Liver (tissue), 3 donors: ENCODE measurements around the gene INPP4B.

ENCODE experiments used
- FOXA2 ChIP-seq: IDR thresholded peaks from 2 replicates; pipeline ENCODE4 v1.6.1; 2016; ENCODE audit warnings: antibody characterized with exemption
- HNF4A ChIP-seq, 2 donors: conservative IDR thresholded peaks; 2 replicates each; pipeline ENCODE4 v1.6.1; 2016; ENCODE audit warnings: antibody characterized with exemption in 2 of 2, mild to moderate bottlenecking in 2 of 2
- HNF4G ChIP-seq: IDR thresholded peaks from 2 replicates; pipeline ENCODE4 v1.6.1; 2016; ENCODE audit warnings: antibody characterized with exemption
- RAD21 ChIP-seq, 2 donors: IDR thresholded peaks; 2 replicates each; pipeline ENCODE4 v1.6.1; 2016; ENCODE audit warnings: antibody characterized with exemption in 2 of 2, mild to moderate bottlenecking in 2 of 2
- TAF1 ChIP-seq: conservative IDR thresholded peaks from 2 replicates; pipeline ENCODE4 v1.6.1; 2016; ENCODE audit warnings: antibody characterized with exemption, mild to moderate bottlenecking
- TF ChIP-seq, protein P1 (sequence below): fragments of 150-350 bp; IDR thresholded peaks from 2 replicates; pipeline ENCODE4 v1.5.1; 2017; ENCODE audit warnings: improper control_type of control experiment, low read depth, low read length; ENCODE audit not compliant: missing input control
- TF ChIP-seq, protein P2 (sequence below): IDR thresholded peaks from 2 replicates; pipeline ENCODE4 v1.6.1; 2016; ENCODE audit warnings: antibody characterized with exemption
- TF ChIP-seq, protein P3 (sequence below): IDR thresholded peaks from 2 replicates; pipeline ENCODE4 v1.6.1; 2016; ENCODE audit warnings: antibody characterized with exemption
- TF ChIP-seq, protein P4 (sequence below): IDR thresholded peaks from 2 replicates; pipeline ENCODE4 v1.6.1; 2016; ENCODE audit warnings: antibody characterized with exemption, mild to moderate bottlenecking
- donor health status: healthy.
- donor health status: healthy.

DNA sequence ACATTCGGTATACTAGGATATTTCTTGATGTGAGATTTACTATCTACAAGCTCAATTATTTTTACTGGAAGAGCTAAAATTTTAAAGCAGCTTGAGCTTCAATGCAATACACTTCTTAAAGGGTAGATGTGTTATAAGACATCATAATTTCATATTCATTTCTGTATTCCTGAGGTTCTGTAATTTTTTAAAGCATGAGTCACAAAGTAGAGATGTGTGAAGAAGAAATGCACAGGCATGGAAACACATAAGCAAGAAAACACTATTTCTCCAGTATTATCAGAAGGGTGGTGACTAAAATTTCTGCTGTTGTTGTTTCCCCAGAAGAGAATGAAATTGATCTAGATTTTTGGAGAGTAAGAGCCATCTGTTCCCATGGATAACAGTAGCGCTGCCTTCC, 72.6 kb downstream of the INPP4B start:
- TF ChIP-seq, protein P1, sequence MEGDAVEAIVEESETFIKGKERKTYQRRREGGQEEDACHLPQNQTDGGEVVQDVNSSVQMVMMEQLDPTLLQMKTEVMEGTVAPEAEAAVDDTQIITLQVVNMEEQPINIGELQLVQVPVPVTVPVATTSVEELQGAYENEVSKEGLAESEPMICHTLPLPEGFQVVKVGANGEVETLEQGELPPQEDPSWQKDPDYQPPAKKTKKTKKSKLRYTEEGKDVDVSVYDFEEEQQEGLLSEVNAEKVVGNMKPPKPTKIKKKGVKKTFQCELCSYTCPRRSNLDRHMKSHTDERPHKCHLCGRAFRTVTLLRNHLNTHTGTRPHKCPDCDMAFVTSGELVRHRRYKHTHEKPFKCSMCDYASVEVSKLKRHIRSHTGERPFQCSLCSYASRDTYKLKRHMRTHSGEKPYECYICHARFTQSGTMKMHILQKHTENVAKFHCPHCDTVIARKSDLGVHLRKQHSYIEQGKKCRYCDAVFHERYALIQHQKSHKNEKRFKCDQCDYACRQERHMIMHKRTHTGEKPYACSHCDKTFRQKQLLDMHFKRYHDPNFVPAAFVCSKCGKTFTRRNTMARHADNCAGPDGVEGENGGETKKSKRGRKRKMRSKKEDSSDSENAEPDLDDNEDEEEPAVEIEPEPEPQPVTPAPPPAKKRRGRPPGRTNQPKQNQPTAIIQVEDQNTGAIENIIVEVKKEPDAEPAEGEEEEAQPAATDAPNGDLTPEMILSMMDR: no peak
- TF ChIP-seq, protein P2, sequence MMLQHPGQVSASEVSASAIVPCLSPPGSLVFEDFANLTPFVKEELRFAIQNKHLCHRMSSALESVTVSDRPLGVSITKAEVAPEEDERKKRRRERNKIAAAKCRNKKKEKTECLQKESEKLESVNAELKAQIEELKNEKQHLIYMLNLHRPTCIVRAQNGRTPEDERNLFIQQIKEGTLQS: no peak
- TF ChIP-seq, protein P3, sequence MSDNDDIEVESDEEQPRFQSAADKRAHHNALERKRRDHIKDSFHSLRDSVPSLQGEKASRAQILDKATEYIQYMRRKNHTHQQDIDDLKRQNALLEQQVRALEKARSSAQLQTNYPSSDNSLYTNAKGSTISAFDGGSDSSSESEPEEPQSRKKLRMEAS: no peak
- TF ChIP-seq FOXA2 (no peak), RAD21 (IDR thresholded peaks at IDR 0.05) (no peak), HNF4A (conservative IDR thresholded peaks at IDR 0.05) (no peak), HNF4G (no peak), TAF1 (no peak)
- TF ChIP-seq, protein P4, sequence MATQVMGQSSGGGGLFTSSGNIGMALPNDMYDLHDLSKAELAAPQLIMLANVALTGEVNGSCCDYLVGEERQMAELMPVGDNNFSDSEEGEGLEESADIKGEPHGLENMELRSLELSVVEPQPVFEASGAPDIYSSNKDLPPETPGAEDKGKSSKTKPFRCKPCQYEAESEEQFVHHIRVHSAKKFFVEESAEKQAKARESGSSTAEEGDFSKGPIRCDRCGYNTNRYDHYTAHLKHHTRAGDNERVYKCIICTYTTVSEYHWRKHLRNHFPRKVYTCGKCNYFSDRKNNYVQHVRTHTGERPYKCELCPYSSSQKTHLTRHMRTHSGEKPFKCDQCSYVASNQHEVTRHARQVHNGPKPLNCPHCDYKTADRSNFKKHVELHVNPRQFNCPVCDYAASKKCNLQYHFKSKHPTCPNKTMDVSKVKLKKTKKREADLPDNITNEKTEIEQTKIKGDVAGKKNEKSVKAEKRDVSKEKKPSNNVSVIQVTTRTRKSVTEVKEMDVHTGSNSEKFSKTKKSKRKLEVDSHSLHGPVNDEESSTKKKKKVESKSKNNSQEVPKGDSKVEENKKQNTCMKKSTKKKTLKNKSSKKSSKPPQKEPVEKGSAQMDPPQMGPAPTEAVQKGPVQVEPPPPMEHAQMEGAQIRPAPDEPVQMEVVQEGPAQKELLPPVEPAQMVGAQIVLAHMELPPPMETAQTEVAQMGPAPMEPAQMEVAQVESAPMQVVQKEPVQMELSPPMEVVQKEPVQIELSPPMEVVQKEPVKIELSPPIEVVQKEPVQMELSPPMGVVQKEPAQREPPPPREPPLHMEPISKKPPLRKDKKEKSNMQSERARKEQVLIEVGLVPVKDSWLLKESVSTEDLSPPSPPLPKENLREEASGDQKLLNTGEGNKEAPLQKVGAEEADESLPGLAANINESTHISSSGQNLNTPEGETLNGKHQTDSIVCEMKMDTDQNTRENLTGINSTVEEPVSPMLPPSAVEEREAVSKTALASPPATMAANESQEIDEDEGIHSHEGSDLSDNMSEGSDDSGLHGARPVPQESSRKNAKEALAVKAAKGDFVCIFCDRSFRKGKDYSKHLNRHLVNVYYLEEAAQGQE: no peak
